Left ventricle myocardium inferior (tissue), 1 donor: ENCODE results near the gene LINS1. TPM values are rescaled to one million over a fixed set of nuclear protein-coding genes. Genes with fewer than 3 reads are reported as not detected.

Source experiments
- DNase-seq: peaks from one replicate; pipeline ENCODE4 v3.0.0-alpha.2; 2020
- H3K27ac ChIP-seq: fragments of 200-600 bp; replicated peaks from 2 replicates; pipeline ENCODE4 v1.8.0; 2021
- H3K27me3 ChIP-seq: fragments of 200-600 bp; 2 replicates; pipeline ENCODE4 v1.8.0; 2021; ENCODE audit warnings: low read depth
- H3K36me3 ChIP-seq: fragments of 200-600 bp; 2 replicates; pipeline ENCODE4 v1.8.0; 2021
- H3K4me1 ChIP-seq: fragments of 200-600 bp; 2 replicates; pipeline ENCODE4 v1.8.0; 2021
- H3K4me3 ChIP-seq: fragments of 200-600 bp; 2 replicates; pipeline ENCODE4 v1.8.0; 2021; ENCODE audit warnings: mild to moderate bottlenecking, moderate library complexity
- H3K9me3 ChIP-seq: fragments of 200-600 bp; replicated peaks from 2 replicates; pipeline ENCODE4 v1.8.0; 2021
- intact Hi-C: fragments of 100-400 bp; cut with micrococcal nuclease; formaldehyde crosslinking; loops from one replicate; pipeline ENCODE4 v1.11.0; 2022
- total RNA-seq: library from RNA; stranded (reverse); fragmentation: NEBNext Ultra II Directional; extraction: Animal tissue kit (Norgen Biotek cat#: 25700); gene quantifications from one replicate; pipeline ENCODE4 v1.2.1, GENCODE V29; 2021
- TF ChIP-seq, protein P1 (sequence below): fragments of 200-600 bp; IDR thresholded peaks from 2 replicates; pipeline ENCODE4 v1.8.0; 2021; ENCODE audit warnings: antibody characterized with exemption, mild to moderate bottlenecking, borderline replicate concordance
- donor health status: DM: no; HTN: yes; CAD: no; lungs with severe emphysema.

LINS1 gene
- total RNA-seq, 1 donor from 2014 or later: 9.3 TPM

DNA sequence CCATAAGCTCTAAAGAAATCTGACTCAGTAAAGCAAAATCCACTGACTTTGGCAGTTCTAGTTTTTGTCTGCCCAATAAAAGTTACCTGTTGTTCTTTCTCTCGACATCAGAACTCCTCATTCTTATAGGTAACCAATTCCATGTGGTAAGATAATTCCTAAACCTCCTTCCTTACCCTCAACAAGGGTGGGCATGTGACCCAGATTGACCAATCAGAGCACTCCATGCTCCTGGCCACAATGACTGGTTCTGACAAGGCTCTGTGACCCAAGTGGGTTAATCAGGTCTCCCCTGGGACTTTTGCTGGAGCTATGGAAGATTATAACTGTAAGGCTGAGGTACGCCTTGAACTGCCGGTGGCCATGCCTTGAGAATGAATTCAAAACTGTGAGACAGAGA is 31.7 kb downstream of the LINS1 start:
- Histone ChIP-seq H3K4me3 (no peak overlapping the region), H3K27me3 (no peaks in the 10 kb centered on the region), H3K36me3 (peaks cover 34% of the 10 kb centered on the region), H3K9me3 (no peaks in the 10 kb centered on the region), H3K27ac (no peak overlapping the region), H3K4me1 (no peaks in the 10 kb centered on the region)
- intact Hi-C loops: loop anchor here (5.0 kb wide), 1 partner anchor 218 kb away; no protein-coding TSS in a partner anchor
- no peak for DNase-seq
- TF ChIP-seq, protein P1, sequence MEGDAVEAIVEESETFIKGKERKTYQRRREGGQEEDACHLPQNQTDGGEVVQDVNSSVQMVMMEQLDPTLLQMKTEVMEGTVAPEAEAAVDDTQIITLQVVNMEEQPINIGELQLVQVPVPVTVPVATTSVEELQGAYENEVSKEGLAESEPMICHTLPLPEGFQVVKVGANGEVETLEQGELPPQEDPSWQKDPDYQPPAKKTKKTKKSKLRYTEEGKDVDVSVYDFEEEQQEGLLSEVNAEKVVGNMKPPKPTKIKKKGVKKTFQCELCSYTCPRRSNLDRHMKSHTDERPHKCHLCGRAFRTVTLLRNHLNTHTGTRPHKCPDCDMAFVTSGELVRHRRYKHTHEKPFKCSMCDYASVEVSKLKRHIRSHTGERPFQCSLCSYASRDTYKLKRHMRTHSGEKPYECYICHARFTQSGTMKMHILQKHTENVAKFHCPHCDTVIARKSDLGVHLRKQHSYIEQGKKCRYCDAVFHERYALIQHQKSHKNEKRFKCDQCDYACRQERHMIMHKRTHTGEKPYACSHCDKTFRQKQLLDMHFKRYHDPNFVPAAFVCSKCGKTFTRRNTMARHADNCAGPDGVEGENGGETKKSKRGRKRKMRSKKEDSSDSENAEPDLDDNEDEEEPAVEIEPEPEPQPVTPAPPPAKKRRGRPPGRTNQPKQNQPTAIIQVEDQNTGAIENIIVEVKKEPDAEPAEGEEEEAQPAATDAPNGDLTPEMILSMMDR: no peak

DNA sequence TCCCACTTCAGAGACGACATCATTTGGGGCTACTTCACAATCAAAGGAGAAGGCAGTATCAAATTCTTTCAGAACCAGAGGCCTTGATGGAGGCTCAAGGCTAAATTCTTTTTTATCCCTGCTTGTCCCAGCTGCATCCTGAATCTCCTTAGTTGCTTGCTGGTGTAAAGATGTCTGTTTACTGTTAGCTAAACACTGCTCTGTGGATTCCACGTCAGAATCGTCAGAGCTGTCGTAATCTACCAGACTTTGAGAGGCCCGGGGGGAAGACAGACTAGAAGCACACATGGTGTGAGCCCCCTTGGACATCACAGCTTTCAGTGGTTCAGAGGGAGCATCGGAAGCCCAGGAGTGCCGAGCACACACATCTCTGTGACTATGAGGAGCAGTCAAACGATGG is 32.6 kb downstream of the LINS1 start:
- Histone ChIP-seq H3K4me3 (no peak overlapping the region), H3K36me3 (peaks cover 29% of the 10 kb centered on the region), H3K4me1 (no peaks in the 10 kb centered on the region), H3K9me3 (no peaks in the 10 kb centered on the region), H3K27ac (no peak overlapping the region), H3K27me3 (no peaks in the 10 kb centered on the region)
- intact Hi-C loops: no loop called here
- TF ChIP-seq, protein P1: no peak
- DNase-seq: no peak

DNA sequence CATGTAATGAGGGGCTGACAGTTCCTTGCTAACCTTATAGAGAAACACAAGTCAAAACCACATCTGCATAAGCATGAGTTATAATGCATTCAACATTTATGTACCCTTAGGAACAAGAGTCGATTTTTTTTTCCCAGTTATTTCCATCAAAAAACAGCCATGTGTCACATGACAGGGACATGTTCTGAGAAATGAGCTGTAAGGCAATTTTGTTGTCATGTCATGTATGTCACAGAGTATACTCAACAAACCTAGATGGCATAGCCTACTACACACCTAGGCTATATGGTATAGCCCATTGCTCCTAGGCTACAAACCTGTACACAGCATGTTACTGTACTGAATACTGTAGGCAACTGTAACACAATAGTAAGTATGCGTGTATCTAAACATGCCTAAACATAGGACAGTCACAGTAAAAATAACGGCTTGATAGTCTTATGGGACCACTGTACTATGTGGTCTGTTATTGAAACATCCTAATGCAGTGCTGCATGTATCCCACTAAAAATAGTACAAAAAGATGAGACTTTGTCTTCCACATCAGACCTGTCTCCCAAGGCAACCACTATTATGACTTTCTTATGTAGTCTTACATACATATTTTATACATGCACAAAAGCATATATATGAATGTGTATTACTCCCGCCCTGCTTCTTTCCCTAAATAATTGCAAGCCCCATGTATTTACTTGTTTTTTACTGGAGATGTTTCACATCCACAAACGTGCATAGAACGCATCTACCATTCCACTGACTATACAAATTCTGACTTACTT is 34.9 kb downstream of the LINS1 start:
- no peaks in the 10 kb centered on the region for H3K9me3 ChIP-seq

DNA sequence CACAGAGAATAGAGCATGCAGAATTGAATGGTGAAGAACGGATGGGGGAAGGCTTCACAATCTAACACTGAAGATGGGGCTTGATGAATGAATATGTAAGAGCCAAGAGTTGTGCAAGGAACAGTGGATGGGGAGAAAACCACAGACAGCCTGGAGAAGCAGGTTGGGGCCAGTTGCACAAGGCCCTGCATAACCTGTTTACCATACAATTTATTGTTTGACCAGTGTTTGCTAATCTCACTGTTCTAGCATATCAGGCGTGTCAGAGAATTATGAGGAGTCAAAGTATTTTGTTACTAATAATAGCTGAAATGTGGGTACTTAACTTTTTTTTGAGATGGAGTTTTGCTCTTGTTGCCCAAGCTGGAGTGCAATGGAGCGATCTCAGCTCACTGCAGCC is 36.4 kb downstream of the LINS1 start:
- intact Hi-C loops: no loop called here
- TF ChIP-seq, protein P1: no peak
- peaks cover 5% of the 10 kb centered on the region for H3K36me3 ChIP-seq
- DNase-seq: no peak
- H3K27ac ChIP-seq: no peak overlapping the region
- no peaks in the 10 kb centered on the region for H3K9me3 ChIP-seq
- no peaks in the 10 kb centered on the region for H3K4me1 ChIP-seq
- H3K27me3 ChIP-seq: no peaks in the 10 kb centered on the region
- no peak overlapping the region for H3K4me3 ChIP-seq

More for the DNA sequence above, 34.9 kb downstream of the LINS1 start:
- no peak for DNase-seq
- TF ChIP-seq, protein P1: no peak
- H3K27me3 ChIP-seq: no peaks in the 10 kb centered on the region
- H3K36me3 ChIP-seq: peaks cover 12% of the 10 kb centered on the region
- H3K4me1 ChIP-seq: no peaks in the 10 kb centered on the region
- no peak overlapping the region for H3K4me3 ChIP-seq
- H3K27ac ChIP-seq: no peak overlapping the region
- intact Hi-C loops: no loop called here

DNA sequence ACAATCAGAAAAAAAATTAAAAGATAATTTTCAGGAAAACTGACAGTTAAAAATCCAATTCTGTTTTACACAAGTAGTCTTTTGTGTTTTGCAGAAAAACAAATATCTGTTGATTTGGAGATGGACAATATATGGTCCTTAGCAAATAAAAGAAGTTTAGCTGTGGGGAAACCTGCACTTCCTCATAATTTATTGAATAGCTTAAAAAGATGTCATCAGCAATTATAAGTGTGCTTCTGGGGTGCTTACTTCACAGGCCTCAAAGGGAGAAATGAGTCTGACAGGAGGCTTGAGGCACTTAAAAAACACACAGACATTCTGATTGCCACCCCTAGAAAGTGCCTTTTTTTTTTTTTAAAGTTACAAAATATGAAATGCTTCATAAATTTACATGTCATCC is 41.7 kb downstream of the LINS1 start:
- DNase-seq: no peak
- Histone ChIP-seq H3K27ac (no peak overlapping the region), H3K9me3 (no peaks in the 10 kb centered on the region), H3K4me1 (no peaks in the 10 kb centered on the region), H3K4me3 (no peak overlapping the region), H3K36me3 (no peaks in the 10 kb centered on the region), H3K27me3 (no peaks in the 10 kb centered on the region)
- TF ChIP-seq, protein P1: no peak
- intact Hi-C loops: no loop called here
